SK-N-MC (cell line): ENCODE measurements around the gene CD48.

ENCODE experiments used
- DNase-seq: peaks from one replicate; pipeline ENCODE4 v3.0.0-alpha.2; 2011; ENCODE audit warnings: low read depth, low spot score
- H3K27ac ChIP-seq: fragments of 200-600 bp; sonication (generic); 2 replicates; pipeline ENCODE4 v1.5.1; 2016; ENCODE audit warnings: mixed run types
- H3K36me3 ChIP-seq: fragments of 200-600 bp; sonication (generic); 2 replicates; pipeline ENCODE4 v1.6.1; 2017; ENCODE audit warnings: antibody characterized with exemption, low read length, mixed read lengths; ENCODE audit not compliant: insufficient read depth
- H3K4me3 ChIP-seq: fragments of 200-600 bp; sonication (generic); 2 replicates; pipeline ENCODE4 v1.5.1; 2016
- H3K9ac ChIP-seq: fragments of 200-600 bp; sonication (generic); 2 replicates; pipeline ENCODE4 v1.8.0; 2017; ENCODE audit warnings: mixed run types, mixed read lengths; ENCODE audit not compliant: insufficient read length
- H3K9me3 ChIP-seq: fragments of 200-600 bp; sonication (generic); 2 replicates; pipeline ENCODE4 v1.6.1; 2017; ENCODE audit warnings: low read depth, mild to moderate bottlenecking, antibody characterized with exemption, low read length, moderate library complexity, mixed read lengths
- EZH2 ChIP-seq: fragments of 200-600 bp; sonication (generic); IDR thresholded peaks from one replicate; pipeline ENCODE4 v1.6.1; 2017; ENCODE audit warnings: antibody characterized with exemption
- FOXP2 ChIP-seq: optimal IDR thresholded peaks from 2 replicates; pipeline ENCODE3; 2011; ENCODE audit warnings: mild to moderate bottlenecking, moderate library complexity; ENCODE audit not compliant: insufficient read depth; ENCODE audit errors: extremely low read length, control extremely low read depth
- POLR2AphosphoS5 ChIP-seq: IDR thresholded peaks from 2 replicates; pipeline ENCODE4 v1.6.1; 2012; ENCODE audit warnings: mild to moderate bottlenecking, low read depth, low read length, borderline replicate concordance

CD48 gene

GRCh38 chr1:160752924-160753323 is 41.3 kb upstream of the CD48 start:
- no peak for DNase-seq
- Histone ChIP-seq H3K36me3 (no peaks in the 10 kb centered on the region), H3K4me3 (no peak overlapping the region), H3K9ac (no peak overlapping the region), H3K9me3 (no peaks in the 10 kb centered on the region), H3K27ac (no peak overlapping the region)
- TF ChIP-seq EZH2 = no peak
- no peak for TF ChIP-seq FOXP2
- TF ChIP-seq POLR2AphosphoS5 = no peak

GRCh38 chr1:160752406-160752805 is 40.8 kb upstream of the CD48 start:
- H3K27ac ChIP-seq = no peak overlapping the region
- no peak for DNase-seq
- H3K36me3 ChIP-seq = no peaks in the 10 kb centered on the region
- H3K4me3 ChIP-seq = no peak overlapping the region
- H3K9ac ChIP-seq = no peak overlapping the region
- H3K9me3 ChIP-seq = no peaks in the 10 kb centered on the region
- TF ChIP-seq EZH2 = no peak
- no peak for TF ChIP-seq POLR2AphosphoS5
- no peak for TF ChIP-seq FOXP2

GRCh38 chr1:160750608-160751007 is 39.0 kb upstream of the CD48 start:
- H3K9ac ChIP-seq = no peak overlapping the region
- no peaks in the 10 kb centered on the region for H3K36me3 ChIP-seq
- H3K9me3 ChIP-seq = no peaks in the 10 kb centered on the region

GRCh38 chr1:160748878-160749269 is 37.3 kb upstream of the CD48 start:
- no peaks in the 10 kb centered on the region for H3K36me3 ChIP-seq
- no peak overlapping the region for H3K4me3 ChIP-seq
- no peak overlapping the region for H3K27ac ChIP-seq
- H3K9ac ChIP-seq = no peak overlapping the region
- H3K9me3 ChIP-seq = no peaks in the 10 kb centered on the region
- TF ChIP-seq POLR2AphosphoS5 (no peak), FOXP2 (no peak), EZH2 (no peak)
- no peak for DNase-seq

More at GRCh38 chr1:160750608-160751007, 39.0 kb upstream of the CD48 start:
- TF ChIP-seq FOXP2 (no peak), EZH2 (no peak), POLR2AphosphoS5 (no peak)
- Histone ChIP-seq H3K4me3 (no peak overlapping the region), H3K27ac (no peak overlapping the region)
- DNase-seq = no peak

GRCh38 chr1:160748181-160748877 is 36.7 kb upstream of the CD48 start:
- Histone ChIP-seq H3K9ac (no peak overlapping the region), H3K9me3 (no peaks in the 10 kb centered on the region), H3K36me3 (no peaks in the 10 kb centered on the region), H3K4me3 (no peak overlapping the region), H3K27ac (no peak overlapping the region)
- TF ChIP-seq POLR2AphosphoS5 (no peak), EZH2 (no peak), FOXP2 (no peak)
- DNase-seq = no peak

GRCh38 chr1:160747717-160748116 is 36.1 kb upstream of the CD48 start:
- DNase-seq = no peak
- no peaks in the 10 kb centered on the region for H3K9me3 ChIP-seq
- H3K36me3 ChIP-seq = no peaks in the 10 kb centered on the region
- no peak overlapping the region for H3K4me3 ChIP-seq
- no peak for TF ChIP-seq FOXP2
- TF ChIP-seq EZH2 = no peak
- no peak for TF ChIP-seq POLR2AphosphoS5
- no peak overlapping the region for H3K9ac ChIP-seq
- no peak overlapping the region for H3K27ac ChIP-seq

GRCh38 chr1:160746836-160747500 is 35.3 kb upstream of the CD48 start:
- Histone ChIP-seq H3K9me3 (no peaks in the 10 kb centered on the region), H3K36me3 (no peaks in the 10 kb centered on the region), H3K4me3 (no peak overlapping the region), H3K9ac (no peak overlapping the region), H3K27ac (no peak overlapping the region)
- DNase-seq = no peak
- TF ChIP-seq FOXP2 = no peak
- no peak for TF ChIP-seq POLR2AphosphoS5
- TF ChIP-seq EZH2 = no peak

GRCh38 chr1:160745551-160745950 is 33.9 kb upstream of the CD48 start:
- TF ChIP-seq EZH2 = no peak
- no peak for TF ChIP-seq POLR2AphosphoS5
- TF ChIP-seq FOXP2 = no peak
- DNase-seq = no peak
- H3K9me3 ChIP-seq = no peaks in the 10 kb centered on the region
- no peak overlapping the region for H3K9ac ChIP-seq
- no peak overlapping the region for H3K4me3 ChIP-seq
- H3K27ac ChIP-seq = no peak overlapping the region
- no peaks in the 10 kb centered on the region for H3K36me3 ChIP-seq
